GM21447 (cell line): ENCODE measurements around the gene ARID1B.
A peak's percentile ranks its signal among the peaks of the same experiment; 100 is the strongest.

Experiments
- ATAC-seq: cut with Tn5 transposase; IDR thresholded peaks from one replicate; pipeline ENCODE4 v1.9.1; 2021; ENCODE audit not compliant: unreplicated experiment

ARID1B gene

GRCh38 chr6:157196391-157196790, 419.2 kb downstream of the ARID1B start:
- no peak for ATAC-seq

- no peak for ATAC-seq
Observed at GRCh38 chr6:157198425-157199279, 421.5 kb downstream of the ARID1B start.

GRCh38 chr6:157200117-157200516, 422.9 kb downstream of the ARID1B start:
- no peak for ATAC-seq

DNA sequence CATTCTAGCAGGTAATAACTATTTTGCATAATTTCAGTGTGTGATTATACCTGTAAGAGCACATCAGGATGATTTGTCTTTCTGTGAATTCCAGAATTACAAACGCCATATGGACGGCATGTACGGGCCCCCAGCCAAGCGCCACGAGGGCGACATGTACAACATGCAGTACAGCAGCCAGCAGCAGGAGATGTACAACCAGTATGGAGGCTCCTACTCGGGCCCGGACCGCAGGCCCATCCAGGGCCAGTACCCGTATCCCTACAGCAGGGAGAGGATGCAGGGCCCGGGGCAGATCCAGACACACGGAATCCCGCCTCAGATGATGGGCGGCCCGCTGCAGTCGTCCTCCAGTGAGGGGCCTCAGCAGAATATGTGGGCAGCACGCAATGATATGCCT, 423.4 kb downstream of the ARID1B start:
- no peak for ATAC-seq

DNA sequence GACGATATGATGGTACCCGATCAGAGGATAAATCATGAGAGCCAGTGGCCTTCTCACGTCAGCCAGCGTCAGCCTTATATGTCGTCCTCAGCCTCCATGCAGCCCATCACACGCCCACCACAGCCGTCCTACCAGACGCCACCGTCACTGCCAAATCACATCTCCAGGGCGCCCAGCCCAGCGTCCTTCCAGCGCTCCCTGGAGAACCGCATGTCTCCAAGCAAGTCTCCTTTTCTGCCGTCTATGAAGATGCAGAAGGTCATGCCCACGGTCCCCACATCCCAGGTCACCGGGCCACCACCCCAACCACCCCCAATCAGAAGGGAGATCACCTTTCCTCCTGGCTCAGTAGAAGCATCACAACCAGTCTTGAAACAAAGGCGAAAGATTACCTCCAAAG, 423.9 kb downstream of the ARID1B start:
- no peak for ATAC-seq

GRCh38 chr6:157203312-157203744, 426.1 kb downstream of the ARID1B start:
- peak; percentile 96 for ATAC-seq

DNA sequence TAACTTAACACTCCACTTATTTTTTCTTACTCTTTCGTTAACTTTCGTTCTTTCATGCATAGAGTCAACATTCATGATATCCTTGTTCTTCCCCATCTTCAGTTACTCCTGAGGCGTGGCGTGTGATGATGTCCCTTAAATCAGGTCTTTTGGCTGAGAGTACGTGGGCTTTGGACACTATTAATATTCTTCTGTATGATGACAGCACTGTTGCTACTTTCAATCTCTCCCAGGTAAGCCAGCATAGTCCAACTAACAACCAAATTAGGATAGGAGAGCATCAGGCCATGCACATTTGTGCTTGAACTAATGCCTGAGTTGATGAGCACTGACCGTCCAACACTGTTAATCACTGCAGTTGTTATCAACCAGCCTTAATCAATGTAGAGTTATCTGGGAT, 426.6 kb downstream of the ARID1B start:
- no peak for ATAC-seq

GRCh38 chr6:157205473-157206358, 428.5 kb downstream of the ARID1B start:
- no peak for ATAC-seq

GRCh38 chr6:157206359-157206815, 429.2 kb downstream of the ARID1B start:
- no peak for ATAC-seq

GRCh38 chr6:157207521-157208076, 430.4 kb downstream of the ARID1B start:
- ATAC-seq = no peak

GRCh38 chr6:157209865-157210530, 432.8 kb downstream of the ARID1B start:
- ATAC-seq = no peak

DNA sequence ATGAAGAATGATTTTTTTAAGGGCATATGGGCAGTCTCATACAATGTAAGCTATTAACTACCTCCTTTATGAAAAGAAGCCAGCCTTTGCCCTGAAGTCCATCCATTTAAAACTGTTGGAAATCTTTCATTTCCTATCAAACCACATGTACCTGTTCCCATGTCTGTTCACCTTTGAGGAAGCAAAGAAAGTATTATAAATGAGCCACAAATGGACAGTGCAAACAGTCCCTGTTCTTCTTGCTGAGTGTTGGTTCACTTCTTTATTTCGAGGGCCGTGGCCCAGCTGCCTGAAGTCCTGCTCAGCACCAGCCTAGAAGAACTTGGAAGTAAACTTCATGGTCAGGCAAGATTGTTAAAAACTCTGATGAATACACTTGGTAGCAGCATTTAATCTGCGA, 433.8 kb downstream of the ARID1B start:
- ATAC-seq = no peak

- ATAC-seq = no peak
Observed at GRCh38 chr6:157211603-157212455, 434.7 kb downstream of the ARID1B start.

DNA sequence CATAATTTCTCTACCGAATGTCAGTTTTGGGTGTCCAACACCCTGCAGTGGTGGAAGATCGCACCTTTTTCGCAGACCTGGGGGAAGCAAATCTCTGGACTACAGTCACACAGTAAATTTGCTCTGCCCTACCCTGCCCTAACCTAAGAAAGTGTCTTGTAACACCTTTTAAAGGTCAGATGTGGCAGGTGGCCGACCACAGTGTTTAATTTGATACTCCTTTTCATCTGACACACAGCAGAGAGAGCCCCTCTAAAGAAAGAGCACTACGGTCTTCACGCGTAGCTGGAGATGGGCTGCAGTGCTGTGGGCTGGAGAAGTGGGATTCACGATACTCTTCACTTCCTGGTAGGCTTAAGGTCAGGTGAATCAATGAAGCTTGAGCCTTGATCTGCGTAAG, 436.2 kb downstream of the ARID1B start:
- no peak for ATAC-seq

DNA sequence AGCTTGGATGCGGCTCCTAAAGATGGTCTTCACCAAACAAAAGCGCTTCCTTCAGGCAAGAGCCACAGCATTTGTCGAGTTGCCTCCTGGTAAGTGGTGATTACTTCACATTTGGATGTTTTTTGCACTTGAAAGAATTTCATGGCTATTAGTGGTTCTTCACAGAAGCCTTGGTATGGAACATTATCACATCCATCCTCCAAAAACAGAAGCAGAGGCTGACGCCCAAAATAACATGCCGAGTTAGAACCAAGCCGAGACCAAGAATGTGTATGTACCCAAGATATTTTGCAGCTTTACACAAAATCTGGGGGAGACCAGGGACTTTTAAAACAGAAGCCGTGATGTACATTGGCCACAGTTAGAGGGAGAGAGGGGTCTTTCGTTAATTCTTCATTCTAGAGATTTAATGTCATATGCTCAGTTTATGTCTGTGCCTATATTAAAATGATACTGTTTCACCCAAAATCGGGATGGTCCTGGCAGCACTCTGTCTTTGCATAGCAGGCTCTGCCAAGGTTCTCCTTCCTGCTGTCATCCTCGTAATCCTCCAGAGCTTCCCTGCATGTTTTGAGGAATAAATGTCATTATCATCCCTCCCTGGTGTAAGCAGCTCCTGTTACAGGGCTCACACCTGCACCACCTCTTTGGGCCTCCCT, 436.9 kb downstream of the ARID1B start:
- ATAC-seq = no peak

DNA sequence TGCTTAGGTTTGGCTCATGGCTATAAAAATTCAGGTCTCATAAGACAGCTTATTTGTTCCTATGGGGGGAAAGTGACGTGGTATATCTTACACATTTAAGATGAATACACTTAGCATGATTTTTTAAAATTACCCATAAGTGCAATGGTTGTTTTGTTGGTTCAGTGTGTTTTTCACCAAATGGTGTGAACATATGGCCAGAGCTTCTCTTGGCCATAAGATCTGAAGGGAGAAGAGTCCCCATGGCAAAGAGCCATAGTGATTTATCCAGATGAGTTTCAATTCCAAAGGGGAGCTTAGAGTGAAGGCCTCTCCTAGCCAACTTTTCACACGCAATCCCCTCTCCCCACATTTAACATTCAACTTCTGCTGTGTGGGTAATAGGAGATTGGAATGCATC, 438.5 kb downstream of the ARID1B start:
- ATAC-seq = no peak

DNA sequence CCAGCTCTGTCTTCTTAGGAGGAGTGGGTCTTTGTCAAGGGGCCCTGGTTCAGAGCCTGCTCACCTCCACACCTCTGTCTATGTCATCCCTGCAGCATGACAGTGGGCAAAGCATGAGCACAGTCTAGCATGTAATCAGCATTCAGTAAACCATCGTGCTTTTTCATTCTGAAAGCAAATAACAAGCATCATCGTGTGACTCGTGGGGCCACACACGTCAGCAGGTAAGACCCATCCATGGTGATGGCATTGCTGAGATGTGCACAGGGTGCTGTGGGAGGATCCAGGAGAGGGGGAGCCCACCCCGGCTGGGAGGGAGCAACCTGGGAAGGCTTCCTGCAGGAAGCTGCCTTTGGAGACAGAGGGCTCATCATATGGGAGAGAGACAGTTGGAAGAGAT, 439.4 kb downstream of the ARID1B start:
- ATAC-seq = no peak

DNA sequence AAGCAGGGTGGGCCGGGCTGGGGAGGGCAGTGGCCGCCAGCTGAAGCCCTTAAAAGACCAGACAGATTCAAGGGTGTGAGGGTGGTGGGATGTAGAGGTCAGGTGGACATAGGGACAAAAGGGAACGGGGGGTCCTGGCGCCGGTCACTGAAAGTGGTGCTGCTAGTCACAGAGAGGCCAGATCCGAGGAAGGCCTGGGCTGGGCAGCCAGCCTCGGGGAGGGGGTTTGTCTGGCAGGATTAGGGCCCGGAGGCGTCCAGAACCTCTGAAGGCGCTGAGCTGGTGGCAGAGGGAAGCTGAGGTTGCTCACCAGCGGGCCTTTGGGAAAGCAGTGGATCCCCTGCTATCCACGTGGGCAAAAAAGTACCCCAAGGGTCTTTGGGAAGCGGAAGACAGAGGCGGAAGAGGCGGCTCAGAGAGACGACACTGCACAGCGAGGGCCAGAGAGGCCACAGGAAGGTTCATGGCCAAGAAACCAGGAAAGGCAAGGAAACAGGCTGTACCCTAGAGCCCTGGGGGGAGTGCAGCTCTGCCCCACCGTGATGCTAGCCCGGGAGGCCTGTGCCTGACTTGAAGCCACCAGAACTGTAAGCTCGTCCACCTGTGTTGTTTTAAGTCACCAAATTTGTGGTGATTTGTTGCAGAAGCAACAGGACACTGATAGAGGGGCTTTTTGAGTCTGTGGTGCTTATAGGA, 440.2 kb downstream of the ARID1B start:
- no peak for ATAC-seq

- no peak for ATAC-seq
Observed at GRCh38 chr6:157217894-157218370, 440.8 kb downstream of the ARID1B start.
